Muscle layer of colon (tissue), 2 donors: Measurements from ENCODE around the gene SRGAP2.
"Not testable (repeated sequence)": the region's sequence is repeated elsewhere in the genome, so short reads cannot be mapped to it uniquely, and the experiment has no call there.

Experiments used
- H3K27ac ChIP-seq: one replicate; pipeline ENCODE4 v1.7.0; 2013; ENCODE audit warnings: low read depth, mild to moderate bottlenecking, low read length, moderate library complexity
- H3K27me3 ChIP-seq, 2 donors: one replicate each; pipeline ENCODE4 v1.7.0; 2013; ENCODE audit warnings: low read length in 2 of 2, mild to moderate bottlenecking in 2 of 2; ENCODE audit not compliant: insufficient read depth in 2 of 2, control insufficient read depth in 1 of 2
- H3K36me3 ChIP-seq: one replicate; pipeline ENCODE4 v1.7.0; 2013; ENCODE audit warnings: mild to moderate bottlenecking, low read length; ENCODE audit not compliant: insufficient read depth
- H3K4me1 ChIP-seq: one replicate; pipeline ENCODE4 v1.7.0; 2013; ENCODE audit warnings: mild to moderate bottlenecking, low read length; ENCODE audit not compliant: insufficient read depth
- H3K4me3 ChIP-seq, 2 donors: one replicate each; pipeline ENCODE4 v1.7.0; 2013; ENCODE audit warnings: low read length in 2 of 2, low read depth in 1 of 2, mild to moderate bottlenecking in 1 of 2, moderate library complexity in 1 of 2
- H3K9ac ChIP-seq: one replicate; pipeline ENCODE4 v1.7.0; 2013; ENCODE audit warnings: low read length
- H3K9me3 ChIP-seq: one replicate; pipeline ENCODE4 v1.7.0; 2013; ENCODE audit warnings: mild to moderate bottlenecking, low read length
- donor health status: abdominal sarcoma.
- donor health status: Adenocarcinoma of cecum.

SRGAP2 gene

DNA sequence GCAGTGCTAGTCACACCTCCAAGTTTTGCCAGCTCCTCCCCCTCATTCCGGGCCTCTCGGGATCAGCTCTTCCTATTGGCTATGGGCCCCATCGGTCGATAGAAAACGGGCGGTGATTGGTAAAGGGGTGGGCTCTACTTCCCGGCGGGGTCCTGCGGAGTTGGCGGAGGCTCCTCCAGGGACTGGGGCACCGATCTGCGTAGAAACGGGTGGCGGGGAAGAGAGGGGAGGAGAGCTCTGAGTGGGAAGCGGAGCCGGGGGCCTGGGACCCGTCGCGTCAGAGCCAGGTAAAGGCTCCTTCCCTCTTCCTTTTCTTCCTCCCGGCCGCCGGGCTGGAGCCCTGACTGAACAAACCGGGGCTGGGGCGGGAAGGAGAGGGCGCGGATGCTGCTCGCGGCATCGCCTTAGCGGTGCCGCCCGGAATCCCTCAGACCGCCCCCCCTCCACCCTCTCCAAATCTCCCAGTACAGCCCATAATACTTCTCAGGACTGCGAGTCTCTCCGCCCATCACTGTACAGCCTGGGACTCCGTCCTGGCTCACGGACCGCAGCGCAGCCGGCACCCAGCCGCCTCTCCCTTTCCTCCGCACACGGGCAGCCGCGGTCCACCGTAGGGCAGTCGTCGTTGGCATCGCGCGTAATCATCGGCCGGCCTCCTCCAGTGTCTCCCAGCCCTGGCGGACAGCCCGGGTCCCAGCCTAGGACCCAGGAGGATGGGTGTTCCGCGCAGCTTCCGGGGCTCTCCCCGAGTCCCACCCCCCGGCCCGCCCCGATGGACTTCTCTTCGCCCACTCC, at the start of gene SRGAP2:
SRGAP2 (plus strand) TSS at position 178 of the 795 bp plus-strand sequence. CDS start 2,430 bp downstream, outside the sequence.
- not testable (repeated sequence) for H3K4me3 ChIP-seq, H3K9ac ChIP-seq, H3K36me3 ChIP-seq, H3K27me3 ChIP-seq, H3K27ac ChIP-seq, H3K9me3 ChIP-seq, H3K4me1 ChIP-seq

DNA sequence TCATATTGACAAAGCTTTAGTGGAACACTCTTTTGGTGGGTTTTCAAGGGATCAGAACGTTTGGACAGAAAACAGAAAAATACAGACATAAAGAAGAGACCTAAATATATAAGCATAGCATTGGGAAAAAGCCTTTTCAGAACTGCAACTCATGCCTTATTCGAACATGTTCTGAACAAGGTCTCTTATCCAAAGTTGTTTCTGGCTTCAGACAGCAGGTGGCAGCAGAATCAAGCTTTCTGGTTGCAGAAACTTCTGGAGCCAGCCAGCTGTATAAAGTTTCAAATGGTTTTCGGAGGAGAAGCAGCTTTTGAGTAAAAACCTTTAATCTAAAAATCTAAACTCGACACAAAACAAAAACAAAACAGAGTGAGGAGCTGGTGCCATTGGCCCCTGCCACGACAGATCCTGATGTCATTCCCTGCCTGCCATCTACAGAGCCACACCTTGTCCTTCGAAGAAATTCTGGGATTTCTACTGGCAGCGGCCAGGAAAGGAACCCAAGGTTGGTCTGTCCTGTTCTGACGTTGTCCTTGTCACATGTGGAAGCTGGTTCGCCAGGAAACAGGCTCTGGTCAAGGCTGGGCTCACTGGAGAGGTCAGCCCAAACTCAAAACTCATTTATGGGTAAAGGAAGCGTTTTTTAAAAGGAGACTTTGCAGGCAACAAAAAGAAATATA, 35.9 kb upstream of the SRGAP2 start:
- not testable (repeated sequence) for H3K4me1 ChIP-seq, H3K27me3 ChIP-seq, H3K9me3 ChIP-seq, H3K4me3 ChIP-seq, H3K27ac ChIP-seq, H3K36me3 ChIP-seq, H3K9ac ChIP-seq

DNA sequence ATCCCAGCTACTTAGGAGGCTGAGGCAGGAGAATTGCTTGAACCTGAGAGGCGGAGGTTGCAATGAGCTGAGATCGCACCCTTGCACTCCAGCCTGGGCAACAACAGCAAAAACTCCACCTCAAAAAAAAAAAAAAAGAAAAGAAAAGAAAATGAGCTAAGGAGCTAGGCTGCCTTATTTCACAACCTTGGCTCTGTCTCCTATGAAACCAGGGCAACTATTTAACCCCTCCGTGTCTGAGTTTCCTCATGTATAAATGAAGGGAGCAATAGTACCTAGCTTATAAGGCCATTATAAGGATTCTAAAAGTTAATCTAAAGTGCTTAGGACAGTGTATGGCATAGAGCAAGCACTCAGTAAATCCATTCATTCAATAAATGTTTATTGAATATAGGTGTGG, 33.5 kb upstream of the SRGAP2 start:
- H3K9ac ChIP-seq, H3K4me3 ChIP-seq, H3K27ac ChIP-seq, H3K9me3 ChIP-seq, H3K36me3 ChIP-seq, H3K27me3 ChIP-seq, H3K4me1 ChIP-seq: not testable (repeated sequence)

DNA sequence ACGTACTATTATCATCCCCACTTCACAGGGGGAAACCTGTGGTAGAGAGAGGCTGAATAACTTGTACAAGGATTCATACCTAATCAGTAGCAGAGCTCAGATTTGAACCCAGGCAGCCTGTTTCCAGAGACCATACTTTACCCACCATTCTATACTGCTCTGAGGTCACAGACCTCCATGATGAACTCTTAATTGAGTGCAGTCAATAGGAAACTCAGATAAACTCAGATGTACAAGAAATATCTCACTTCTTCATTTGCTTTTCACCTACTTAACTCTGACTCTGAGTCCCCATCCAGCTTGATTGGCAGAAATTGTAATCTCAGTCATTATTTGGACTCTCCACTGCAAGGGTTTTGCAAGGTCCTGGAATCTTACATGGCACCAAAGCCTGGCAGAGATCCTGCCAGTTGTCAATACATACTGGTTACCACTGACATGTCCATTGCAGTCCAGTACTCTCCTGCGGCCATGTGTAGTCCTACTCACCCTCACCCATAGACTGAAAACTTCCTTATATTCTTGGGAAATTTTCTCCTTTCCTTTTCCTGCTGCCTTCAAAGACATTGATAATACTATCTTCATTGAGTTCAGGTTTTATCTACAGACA, 30.1 kb upstream of the SRGAP2 start:
- not testable (repeated sequence) for H3K9ac ChIP-seq, H3K36me3 ChIP-seq, H3K4me1 ChIP-seq

DNA sequence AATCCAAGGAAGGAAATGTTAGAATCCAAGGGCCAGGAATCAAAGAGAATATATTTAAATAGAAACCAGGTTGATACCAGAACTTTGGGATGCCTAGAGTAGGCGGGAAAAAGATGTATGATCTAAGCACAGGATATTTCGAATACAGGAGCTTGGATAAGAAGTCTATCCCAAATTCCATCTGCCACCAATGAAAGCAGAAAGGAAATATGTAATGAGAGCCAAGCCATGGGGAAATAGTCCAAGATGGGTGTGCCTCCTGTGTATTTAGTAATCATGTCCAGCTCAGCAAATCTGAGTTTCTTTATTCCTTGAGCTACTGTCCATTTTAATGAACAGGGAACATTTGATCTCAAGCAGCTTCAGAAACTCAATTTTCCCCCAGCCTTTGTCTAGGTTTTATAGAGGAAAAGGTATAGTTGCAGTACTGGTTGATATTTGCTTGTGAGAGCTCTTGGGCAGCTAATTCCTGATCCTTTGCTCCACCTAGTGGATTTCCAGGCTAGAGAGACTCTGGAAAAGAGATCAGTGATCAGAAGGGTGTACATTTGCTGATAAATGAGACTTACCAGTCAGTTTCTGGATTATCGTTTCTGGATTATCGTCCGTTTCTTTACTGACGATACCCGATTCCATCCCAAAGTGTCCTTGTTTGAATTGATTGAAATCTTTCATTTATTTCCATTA, 29.0 kb upstream of the SRGAP2 start:
- H3K27me3 ChIP-seq, H3K36me3 ChIP-seq, H3K9me3 ChIP-seq, H3K9ac ChIP-seq, H3K4me1 ChIP-seq, H3K4me3 ChIP-seq, H3K27ac ChIP-seq: not testable (repeated sequence)

More for the DNA sequence above, 30.1 kb upstream of the SRGAP2 start:
- not testable (repeated sequence) for H3K27me3 ChIP-seq, H3K4me3 ChIP-seq, H3K9me3 ChIP-seq, H3K27ac ChIP-seq

DNA sequence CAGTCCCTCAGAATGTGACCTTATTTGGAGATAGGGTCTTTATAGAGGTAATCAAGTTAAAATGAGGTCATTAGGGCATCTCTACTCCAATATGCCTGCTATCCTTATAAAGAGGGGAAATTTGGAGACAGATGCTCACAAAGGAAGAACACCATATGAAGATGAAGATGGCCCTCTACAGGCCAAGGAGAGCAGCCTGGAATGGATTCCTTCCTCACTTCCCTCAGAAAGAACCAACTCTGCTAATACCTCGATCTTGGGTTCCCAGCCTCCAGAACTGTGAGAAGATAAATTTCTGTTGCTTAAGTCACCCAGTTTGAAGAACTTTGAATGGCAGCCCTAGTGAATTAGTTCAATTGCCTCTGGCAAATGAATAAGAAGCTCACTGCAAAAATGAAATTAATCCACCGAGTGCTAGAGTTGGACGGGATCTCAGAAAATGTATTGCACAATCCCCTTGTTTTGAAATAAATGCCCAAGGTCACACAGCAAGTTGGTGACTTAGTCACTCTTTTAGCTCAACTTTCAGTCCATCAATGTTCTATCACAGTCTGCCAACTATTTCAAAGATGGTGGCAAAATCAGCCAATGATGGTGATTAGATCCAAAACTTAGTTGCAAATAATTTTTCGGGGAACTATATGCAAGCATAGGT, 27.8 kb upstream of the SRGAP2 start:
- H3K9me3 ChIP-seq, result not testable (repeated sequence)

DNA sequence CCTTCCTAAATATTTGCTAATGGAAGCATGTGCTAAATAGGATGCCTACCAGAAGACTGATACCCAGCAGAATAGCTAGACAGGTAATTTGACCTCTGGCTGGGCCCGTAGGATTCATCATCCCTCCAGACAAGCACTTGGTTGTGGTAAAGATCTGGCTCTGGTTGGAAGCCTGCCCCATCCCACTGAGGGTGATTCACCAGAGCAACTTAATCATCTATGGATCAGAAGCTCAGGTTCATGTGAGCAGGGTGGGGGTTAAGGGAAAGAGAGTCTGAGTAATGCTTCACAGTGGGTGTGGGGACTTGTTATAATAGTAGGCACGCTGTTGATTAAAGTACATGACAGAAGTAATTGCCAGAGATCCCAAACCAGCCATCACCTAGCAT, 27.2 kb upstream of the SRGAP2 start:
- not testable (repeated sequence) for H3K9ac ChIP-seq, H3K4me3 ChIP-seq, H3K27me3 ChIP-seq, H3K36me3 ChIP-seq, H3K4me1 ChIP-seq, H3K27ac ChIP-seq, H3K9me3 ChIP-seq

More for the DNA sequence above, 27.8 kb upstream of the SRGAP2 start:
- H3K27ac ChIP-seq, H3K9ac ChIP-seq, H3K4me1 ChIP-seq, H3K27me3 ChIP-seq, H3K36me3 ChIP-seq, H3K4me3 ChIP-seq: not testable (repeated sequence)

DNA sequence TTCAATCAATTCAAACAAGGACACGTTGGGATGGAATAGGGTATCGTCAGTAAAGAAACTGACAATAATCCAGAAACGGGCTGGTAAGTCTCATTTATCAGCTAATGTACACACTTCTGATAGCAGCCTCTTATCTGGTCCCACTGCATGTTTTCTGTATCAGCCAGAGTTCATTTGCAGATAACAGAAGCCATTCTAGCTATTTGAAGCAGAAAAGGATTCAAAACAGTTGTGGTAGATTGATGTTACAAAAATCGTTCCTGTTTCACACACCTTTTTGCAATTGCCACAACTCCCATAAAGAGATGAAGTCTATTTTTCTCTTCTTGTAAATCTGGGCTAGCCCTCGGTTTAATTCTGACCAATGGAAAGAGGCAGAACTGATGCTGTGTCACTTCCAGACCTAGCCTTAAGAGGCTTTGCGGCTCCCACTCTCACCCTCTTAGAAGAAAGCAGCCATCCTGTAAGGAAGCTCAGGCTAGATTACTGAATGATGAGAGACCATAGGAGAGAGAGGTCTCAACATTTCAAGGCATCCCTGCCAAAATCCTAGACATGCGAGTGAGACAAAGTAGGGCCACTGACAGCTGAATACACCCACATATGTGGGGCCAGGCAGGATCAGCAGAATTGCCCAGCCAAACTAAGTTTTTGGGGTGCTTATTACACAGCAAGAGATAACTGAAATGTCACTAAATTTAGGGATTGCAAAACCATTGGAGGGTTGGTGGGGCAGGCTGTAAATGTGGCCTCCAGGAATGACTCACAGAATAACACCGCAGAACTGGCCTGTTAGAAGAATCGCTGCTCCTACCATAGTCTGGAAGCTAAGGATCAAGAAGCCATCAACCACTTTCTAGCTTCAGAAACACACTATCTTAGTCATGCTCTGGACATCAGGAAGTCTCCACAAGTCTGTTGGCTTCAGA, 25.0 kb upstream of the SRGAP2 start:
- not testable (repeated sequence) for H3K9me3 ChIP-seq, H3K4me3 ChIP-seq, H3K27ac ChIP-seq, H3K9ac ChIP-seq, H3K27me3 ChIP-seq, H3K4me1 ChIP-seq, H3K36me3 ChIP-seq

DNA sequence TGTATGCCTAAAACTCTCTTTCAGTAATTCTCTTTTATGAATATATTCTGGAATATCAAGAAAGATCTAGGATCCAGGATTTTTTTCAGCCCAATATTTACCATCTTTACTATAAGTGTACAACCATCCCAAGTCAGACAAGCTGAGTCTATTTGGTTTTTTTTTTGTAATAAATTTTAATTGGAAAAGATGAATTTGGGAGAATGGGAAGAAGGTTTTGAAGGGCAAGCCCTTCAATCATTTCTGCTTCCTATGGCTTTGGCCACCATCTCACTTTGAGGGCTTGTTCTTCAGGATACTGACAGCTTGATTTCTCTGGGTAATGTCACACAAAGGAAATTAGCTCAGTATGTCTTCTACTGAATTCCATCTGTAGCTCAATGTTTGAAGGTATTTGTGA, 23.7 kb upstream of the SRGAP2 start:
- not testable (repeated sequence) for H3K36me3 ChIP-seq, H3K9me3 ChIP-seq, H3K27me3 ChIP-seq, H3K4me3 ChIP-seq, H3K27ac ChIP-seq, H3K4me1 ChIP-seq, H3K9ac ChIP-seq

DNA sequence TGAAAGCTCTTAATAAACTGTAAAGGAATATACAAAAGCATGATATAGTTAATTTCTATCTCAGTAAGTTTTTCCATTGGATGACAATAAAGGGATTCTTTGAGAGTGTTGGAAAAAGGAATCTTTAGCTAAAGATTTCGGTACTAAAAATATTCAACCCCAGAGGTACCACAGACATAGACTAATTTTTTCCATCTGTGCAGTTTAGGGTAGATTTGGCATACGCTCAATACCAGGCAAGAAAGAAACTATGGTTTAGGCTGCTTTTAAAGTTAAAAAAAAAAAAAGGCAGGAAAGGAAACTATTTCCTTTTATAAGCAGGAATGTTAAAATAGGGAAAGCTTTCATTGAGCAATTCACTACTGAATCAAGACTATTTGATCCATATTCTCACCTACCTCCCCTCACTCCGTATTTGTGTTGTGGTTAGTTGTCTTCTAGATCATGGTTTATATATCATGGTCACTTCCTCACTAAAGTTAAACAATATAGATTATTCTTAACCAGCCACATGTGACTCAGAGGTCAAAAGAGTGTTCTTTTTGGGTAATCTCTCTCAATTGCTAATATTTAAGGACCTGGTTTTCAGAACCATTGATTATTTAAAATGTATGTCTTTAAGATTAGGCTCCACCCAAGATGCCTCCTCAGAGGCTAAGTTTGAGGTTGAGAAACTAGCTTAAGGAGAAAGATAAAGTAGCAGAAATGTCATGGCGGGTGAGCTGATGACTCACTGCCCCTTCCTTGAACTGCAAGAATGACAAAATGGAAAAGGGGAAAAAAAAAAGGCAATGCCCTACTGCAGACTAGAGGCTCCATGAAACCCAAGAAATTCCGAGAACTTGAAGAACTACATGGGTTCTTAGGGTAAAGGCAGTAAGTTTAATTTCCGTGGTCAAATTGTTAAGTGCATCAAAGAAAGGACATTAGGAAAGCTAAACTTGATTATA, 20.7 kb upstream of the SRGAP2 start:
- not testable (repeated sequence) for H3K4me3 ChIP-seq, H3K9me3 ChIP-seq, H3K36me3 ChIP-seq, H3K27me3 ChIP-seq, H3K9ac ChIP-seq, H3K4me1 ChIP-seq, H3K27ac ChIP-seq
